ENCODE measurements around the gene ADAM17. TPM values are rescaled to one million over a fixed set of nuclear protein-coding genes. Genes with fewer than 3 reads are reported as not detected.

The ADAM17 gene
- total RNA-seq, 4 donors from 2014 or later = 30.4 to 47.9 (median 36.1) TPM

GRCh38 chr2:9440058-9440727 is 115.4 kb downstream of the ADAM17 start:
- WGBS = 70% methylated on average over 1 of the region's 1 CpG
- H3K36me3 ChIP-seq = peaks cover 88% of the 10 kb centered on the region
- DNase-seq (ENCODE audit: low spot score in 2 of 2) = no peak
- no peak overlapping the region for H3K4me3 ChIP-seq
- TF ChIP-seq POLR2AphosphoS5 (IDR thresholded peaks at IDR 0.05) = no peak
- no peaks in the 10 kb centered on the region for H3K9me3 ChIP-seq
- no peaks in the 10 kb centered on the region for H3K4me1 ChIP-seq
- H3K27ac ChIP-seq = no peak overlapping the region
- H3K27me3 ChIP-seq = no peaks in the 10 kb centered on the region

GRCh38 chr2:9439536-9439935 is 116.1 kb downstream of the ADAM17 start:
- no peak overlapping the region for H3K4me3 ChIP-seq
- TF ChIP-seq POLR2AphosphoS5 (IDR thresholded peaks at IDR 0.05) (no peak), POLR2A (IDR thresholded peaks at IDR 0.05) (no peak), EP300 (IDR thresholded peaks at IDR 0.05) (no peak)
- TF ChIP-seq, protein P1, sequence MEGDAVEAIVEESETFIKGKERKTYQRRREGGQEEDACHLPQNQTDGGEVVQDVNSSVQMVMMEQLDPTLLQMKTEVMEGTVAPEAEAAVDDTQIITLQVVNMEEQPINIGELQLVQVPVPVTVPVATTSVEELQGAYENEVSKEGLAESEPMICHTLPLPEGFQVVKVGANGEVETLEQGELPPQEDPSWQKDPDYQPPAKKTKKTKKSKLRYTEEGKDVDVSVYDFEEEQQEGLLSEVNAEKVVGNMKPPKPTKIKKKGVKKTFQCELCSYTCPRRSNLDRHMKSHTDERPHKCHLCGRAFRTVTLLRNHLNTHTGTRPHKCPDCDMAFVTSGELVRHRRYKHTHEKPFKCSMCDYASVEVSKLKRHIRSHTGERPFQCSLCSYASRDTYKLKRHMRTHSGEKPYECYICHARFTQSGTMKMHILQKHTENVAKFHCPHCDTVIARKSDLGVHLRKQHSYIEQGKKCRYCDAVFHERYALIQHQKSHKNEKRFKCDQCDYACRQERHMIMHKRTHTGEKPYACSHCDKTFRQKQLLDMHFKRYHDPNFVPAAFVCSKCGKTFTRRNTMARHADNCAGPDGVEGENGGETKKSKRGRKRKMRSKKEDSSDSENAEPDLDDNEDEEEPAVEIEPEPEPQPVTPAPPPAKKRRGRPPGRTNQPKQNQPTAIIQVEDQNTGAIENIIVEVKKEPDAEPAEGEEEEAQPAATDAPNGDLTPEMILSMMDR (IDR thresholded peaks at IDR 0.05) = no peak
- H3K4me1 ChIP-seq = no peaks in the 10 kb centered on the region
- no peaks in the 10 kb centered on the region for H3K9me3 ChIP-seq
- peaks cover 87% of the 10 kb centered on the region for H3K36me3 ChIP-seq
- H3K27me3 ChIP-seq = no peaks in the 10 kb centered on the region
- 97% methylated on average over 1 of the region's 1 CpG for WGBS
- no peak for DNase-seq (ENCODE audit: low spot score in 2 of 2)
- H3K27ac ChIP-seq = no peak overlapping the region

Other genes starting within 250 kb of the ADAM17 start
- 10 to 100 TPM; 24.9 to 50.9 (median 30.8) TPM for gene ITGB1BP1, start 132.3 kb downstream of the ADAM17 start, total RNA-seq
- gene CPSF3, start 132.2 kb downstream of the ADAM17 start, total RNA-seq = 10 to 100 TPM; 20.5 to 48.5 (median 29.2) TPM
- gene IAH1, start 81.3 kb downstream of the ADAM17 start, total RNA-seq = 10 to 100 TPM; 23.8 to 33.8 (median 26.4) TPM
- gene YWHAQ, start 75.2 kb upstream of the ADAM17 start, total RNA-seq = 100 to 1,000 TPM in 3 of 4 donors, 10 to 100 TPM in 1; 84.6 to 172 (median 165) TPM